ENCODE measurements around the gene METTL23.

- TF ChIP-seq GATA3 (IDR thresholded peaks at IDR 0.05; ENCODE audit: low read depth, low read length) (no peak), GATA2 (IDR thresholded peaks at IDR 0.05; ENCODE audit: low read depth, low read length) (no peak)
Observed at GRCh38 chr17:76706817-76707216, 19.8 kb upstream of the METTL23 start.

All from SH-SY5Y (cell line).